GM21526 (cell line): ENCODE results near the gene KCTD11.
"Not testable (repeated sequence)": the region's sequence is repeated elsewhere in the genome, so short reads cannot be mapped to it uniquely, and the experiment has no call there.

ENCODE experiments used
- ATAC-seq: cut with Tn5 transposase; IDR thresholded peaks from one replicate; pipeline ENCODE4 v1.9.1; 2021; ENCODE audit warnings: moderate library complexity; ENCODE audit not compliant: unreplicated experiment, low FRiP score

Gene KCTD11

GRCh38 chr17:7321466-7321865 is 30.5 kb upstream of the KCTD11 start:
- ATAC-seq, result no peak

DNA sequence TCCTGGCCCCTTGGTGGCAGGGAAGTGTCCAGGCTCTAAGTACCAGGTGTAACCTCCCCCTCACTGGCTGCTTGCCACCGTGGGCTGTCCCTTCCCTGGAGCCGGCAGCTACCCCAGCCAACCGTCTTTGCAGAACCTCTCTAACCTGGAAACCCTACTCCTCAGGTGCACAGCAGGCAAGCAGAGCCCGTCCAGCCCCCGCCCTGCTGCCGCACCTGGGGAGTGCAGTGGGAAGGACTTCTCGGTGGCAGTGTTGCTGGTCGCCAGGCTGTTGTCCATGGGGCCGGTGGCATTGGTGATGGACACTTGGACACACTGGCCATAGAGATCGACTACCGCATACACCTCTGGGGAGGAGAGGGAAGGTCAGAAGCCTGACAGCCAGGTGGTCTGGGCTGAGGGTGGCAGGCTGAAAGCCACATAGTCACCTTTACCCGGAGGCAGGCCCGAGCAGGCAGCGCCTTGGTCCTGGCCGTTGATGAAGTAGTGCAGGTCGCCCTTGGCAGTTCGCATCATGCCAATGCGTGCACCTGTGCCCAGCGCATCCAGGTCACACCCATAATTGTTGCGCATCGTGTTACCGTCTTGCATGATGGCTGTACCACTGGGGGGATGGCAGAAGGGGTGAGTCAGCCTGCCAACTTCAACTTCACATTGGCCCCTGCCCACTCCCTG is 29.3 kb upstream of the KCTD11 start:
- ATAC-seq, result no peak

DNA sequence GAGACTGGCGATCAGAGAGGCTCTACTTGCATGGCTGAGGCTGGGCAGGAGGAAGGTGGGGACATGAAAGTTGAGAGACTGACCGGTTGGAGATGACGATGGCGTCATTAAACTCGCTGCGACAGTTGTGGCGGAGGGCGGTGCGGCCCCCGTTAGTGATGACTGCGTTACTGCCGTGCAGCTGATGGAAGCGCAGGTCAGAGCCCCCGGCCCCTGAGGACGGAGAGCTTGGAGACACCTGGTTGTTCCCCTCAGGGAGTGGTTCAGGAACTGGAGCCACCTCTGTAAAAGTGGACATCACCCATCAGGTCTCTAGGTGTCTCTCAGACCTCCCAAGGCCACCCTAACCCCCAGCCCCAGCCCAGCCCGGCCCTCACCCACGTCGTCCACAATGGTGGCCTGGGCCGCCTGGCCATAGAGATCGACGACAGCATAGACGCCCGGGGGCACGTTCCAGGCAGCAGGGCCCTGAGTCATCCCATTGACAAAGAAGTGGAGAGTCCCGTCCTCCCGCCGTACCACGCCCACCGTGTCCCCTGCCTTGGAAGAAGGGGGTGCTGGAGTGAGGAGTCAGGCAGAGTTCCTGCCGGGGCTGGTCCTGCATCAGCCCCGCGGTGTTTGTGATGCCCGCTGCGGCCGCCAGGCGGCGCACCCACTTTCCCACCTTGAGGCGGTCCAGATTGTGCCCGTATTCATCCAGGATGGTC is 28.1 kb upstream of the KCTD11 start:
- ATAC-seq, result no peak

GRCh38 chr17:7324438-7324779 is 27.6 kb upstream of the KCTD11 start:
- no peak for ATAC-seq

GRCh38 chr17:7325031-7325528 is 26.9 kb upstream of the KCTD11 start:
- no peak for ATAC-seq

DNA sequence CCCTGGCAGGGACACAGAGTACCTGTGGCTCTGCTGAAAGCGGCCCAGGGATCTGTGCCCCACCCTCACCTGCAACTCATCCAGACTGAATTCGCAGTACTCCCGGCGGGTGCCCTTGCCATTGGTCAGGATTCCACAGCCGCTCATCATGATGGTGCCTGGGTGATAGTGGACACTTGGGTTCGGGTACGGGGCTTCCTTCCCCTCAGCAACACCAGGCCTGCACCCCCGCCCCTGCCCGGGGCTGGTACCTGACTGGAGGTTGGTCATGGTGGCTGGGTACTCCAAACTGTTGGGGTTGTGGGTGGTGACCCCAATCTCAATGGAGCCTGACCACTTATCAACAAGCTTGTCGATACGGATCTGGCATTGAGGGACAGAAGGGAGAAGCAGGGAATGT is 25.8 kb upstream of the KCTD11 start:
- no peak for ATAC-seq

DNA sequence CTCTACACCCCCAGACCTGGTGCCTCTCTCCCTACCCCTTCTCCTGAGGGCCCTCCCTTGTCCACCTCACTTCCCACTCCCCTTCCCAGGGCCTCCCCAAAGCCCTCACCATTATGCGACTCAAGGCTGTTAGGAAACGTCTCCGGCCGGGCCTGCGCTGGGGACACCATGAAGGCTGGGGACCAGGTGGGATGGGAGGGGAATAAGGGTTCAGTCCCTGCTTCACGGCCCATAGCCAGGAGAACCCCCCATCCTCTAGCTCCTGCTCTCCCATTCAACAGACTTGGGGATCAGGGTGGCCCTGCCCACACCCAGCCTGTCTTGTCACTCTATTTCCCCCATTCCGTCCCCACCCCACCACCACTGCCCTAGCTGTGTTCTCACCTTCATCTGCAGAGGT is 24.9 kb upstream of the KCTD11 start:
- ATAC-seq, result no peak

GRCh38 chr17:7327501-7327900 is 24.5 kb upstream of the KCTD11 start:
- no peak for ATAC-seq

GRCh38 chr17:7328009-7328408 is 24.0 kb upstream of the KCTD11 start:
- ATAC-seq, result no peak

- peak; percentile 48 for ATAC-seq
Measured at GRCh38 chr17:7328840-7329373, 23.1 kb upstream of the KCTD11 start, which contains the start of gene NEURL4. Gene NEURL4, minus strand, starts transcription at chr17:7329335. Its CDS starts 23 bp downstream, at chr17:7329312.

DNA sequence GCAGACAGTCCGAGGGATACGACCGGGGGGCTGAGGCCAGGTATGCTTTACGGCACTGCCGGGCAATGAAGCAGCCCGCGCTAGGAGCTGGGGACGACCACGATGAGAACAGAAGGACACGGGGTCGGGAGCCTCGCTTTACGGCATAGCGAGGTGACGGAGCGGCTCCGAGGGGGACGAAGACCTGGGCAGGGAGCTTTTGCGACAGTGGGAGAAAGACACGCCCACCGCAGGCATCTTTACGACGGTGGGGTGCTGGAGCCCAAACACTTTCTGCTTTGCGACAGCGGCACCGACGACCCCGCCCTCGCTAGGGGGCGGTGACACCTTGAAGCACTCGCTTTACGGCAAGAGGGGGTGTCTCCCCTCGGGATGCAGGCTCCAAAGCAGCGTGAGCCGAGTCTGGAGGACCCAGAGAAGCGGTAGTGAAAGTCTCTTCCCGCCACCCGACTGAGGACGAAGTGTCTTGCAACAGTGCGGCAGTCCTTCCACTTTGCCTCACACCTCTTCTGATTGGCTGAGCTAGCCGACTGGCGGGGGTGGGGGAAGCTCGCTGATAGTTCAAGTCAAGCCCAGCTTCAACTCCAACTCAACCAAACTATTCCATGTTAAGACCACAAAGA is 22.5 kb upstream of the KCTD11 start:
- peak; percentile 46 for ATAC-seq

GRCh38 chr17:7329997-7330637 is 21.8 kb upstream of the KCTD11 start:
- ATAC-seq, result peak; percentile 31

GRCh38 chr17:7330638-7331015 is 21.3 kb upstream of the KCTD11 start:
- peak; percentile 0 for ATAC-seq

DNA sequence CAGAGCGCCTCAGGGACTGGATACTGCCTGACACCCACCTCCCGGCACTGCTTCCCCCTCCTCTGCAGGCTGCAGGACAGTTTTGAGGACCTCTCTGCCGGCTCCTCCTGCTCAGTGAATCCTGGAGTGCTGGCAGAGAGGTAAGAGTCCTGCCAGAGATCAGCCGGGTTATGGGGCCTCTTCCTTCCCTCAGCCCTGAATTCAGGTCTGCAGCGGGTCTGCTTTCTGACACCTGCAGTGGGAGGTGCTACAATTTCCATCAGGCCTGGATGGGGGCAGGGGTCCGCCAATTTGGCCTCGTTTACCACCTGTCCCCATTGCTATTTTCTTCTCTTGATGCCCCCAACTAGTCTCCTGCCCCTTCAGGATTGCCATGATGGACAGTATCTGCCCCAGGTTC is 19.9 kb upstream of the KCTD11 start:
- ATAC-seq, result no peak

- ATAC-seq, result not testable (repeated sequence)
Measured at GRCh38 chr17:7332600-7333069, 19.3 kb upstream of the KCTD11 start.

- ATAC-seq, result no peak
Measured at GRCh38 chr17:7334938-7335538, 16.9 kb upstream of the KCTD11 start.

DNA sequence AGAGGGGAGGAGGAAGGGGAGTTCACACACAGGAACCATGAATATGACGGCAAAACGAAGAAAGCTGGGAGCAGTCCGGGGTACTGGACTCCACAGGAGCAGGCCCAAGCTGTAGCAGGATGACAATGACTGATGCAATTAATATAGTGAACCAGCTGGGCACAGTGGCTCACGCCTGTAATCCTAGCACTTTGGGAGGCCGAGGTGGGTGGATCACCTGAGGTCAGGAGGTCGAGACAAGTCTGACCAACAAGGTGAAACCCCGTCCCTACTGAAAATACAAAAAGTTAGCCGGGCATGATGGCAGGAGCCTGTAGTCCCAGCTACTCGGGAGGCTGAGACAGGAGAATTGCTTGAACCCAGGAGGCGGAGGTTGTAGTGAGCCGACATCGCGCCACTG is 16.2 kb upstream of the KCTD11 start:
- not testable (repeated sequence) for ATAC-seq

DNA sequence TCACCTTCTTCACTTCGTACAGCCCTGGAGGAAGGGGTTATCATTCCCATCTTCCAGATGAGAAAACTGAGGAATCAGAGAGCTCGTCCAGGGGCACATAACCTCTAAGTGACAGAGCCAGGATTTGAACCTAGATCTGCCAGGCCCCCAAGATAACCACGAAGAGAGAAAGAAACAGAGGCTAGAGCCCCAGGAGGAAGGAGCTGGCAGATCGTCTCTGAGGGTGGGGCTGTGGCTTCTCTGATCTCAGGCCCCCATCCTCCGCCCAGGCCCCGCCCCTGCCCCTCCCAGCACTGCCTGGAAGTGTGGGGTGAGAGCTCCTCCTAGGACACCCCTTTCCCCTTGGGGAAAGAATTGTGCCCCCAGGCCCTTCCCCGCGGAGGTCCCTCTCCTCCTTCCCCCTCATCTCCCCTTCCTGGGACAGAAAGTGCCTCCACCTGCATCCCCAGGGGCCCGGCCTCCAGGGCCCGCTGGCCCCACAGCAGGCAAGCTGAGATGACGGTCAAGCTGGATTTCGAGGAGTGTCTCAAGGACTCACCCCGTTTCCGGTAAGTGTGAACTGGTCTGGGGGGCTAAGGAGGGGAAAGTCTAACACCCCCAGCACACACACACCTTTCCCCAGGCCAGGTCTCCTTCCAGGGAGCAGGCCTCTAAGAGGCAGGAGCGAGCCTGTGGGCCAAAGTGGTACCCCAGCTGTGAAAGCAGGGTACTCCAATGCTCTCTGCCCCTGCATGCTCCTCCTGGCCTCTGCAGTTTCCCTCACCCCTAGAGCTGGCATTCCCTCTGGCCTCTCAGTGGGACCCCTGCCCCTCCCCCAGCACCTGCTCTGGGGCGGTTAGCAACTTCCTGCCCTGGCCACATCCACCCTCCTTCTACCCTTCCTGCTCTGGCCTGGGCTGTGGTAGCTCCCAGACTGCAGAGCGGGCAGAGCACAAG is 15.5 kb upstream of the KCTD11 start, which contains the start of gene ACAP1:
Gene ACAP1 (plus strand): TSS at position 290 of the 936 bp plus-strand sequence. CDS start 206 bp downstream, at position 496.
- ATAC-seq, result peak; percentile 49

DNA sequence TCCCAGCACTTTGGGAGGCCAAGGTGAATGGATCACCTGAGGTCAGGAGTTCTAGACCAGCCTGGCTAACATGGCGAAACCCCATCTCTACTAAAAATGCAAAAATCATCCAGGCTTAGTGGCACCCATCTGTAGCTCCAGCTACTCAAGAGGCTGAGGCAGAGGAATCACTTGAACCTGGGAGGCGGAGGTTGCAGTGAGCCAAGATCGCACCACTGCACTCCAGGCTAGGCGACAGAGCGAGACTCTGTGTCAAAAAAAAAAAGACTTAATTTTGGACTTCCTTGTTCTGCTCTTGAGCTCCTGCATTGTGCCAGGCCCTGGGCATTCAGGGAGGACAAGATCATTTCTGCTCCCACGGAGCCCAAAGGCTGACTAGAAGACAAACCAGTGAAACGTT is 14.4 kb upstream of the KCTD11 start:
- not testable (repeated sequence) for ATAC-seq
